Measurements from ENCODE around the gene GRIK4.

Gene GRIK4

GRCh38 chr11:120793150-120793549 is 281.6 kb downstream of the GRIK4 start:
- H3K27me3 ChIP-seq (ENCODE audit: insufficient read depth, low read depth) = no peaks in the 10 kb centered on the region
- no peak overlapping the region for H3K4me2 ChIP-seq
- H3K9ac ChIP-seq = no peak overlapping the region
- no peaks in the 10 kb centered on the region for H3K79me2 ChIP-seq (ENCODE audit: insufficient read depth, low read depth)
- no peaks in the 10 kb centered on the region for H4K20me1 ChIP-seq (ENCODE audit: insufficient read depth)
- no peak overlapping the region for H3K4me3 ChIP-seq (IDR thresholded peaks at IDR 0.05; ENCODE audit: insufficient read depth, low read depth, low read length)
- no peaks in the 10 kb centered on the region for H3K36me3 ChIP-seq (ENCODE audit: insufficient read depth)
- no peak overlapping the region for H2AFZ ChIP-seq (ENCODE audit: low read depth)
- no peaks in the 10 kb centered on the region for H3K4me1 ChIP-seq (ENCODE audit: low read depth, poor library complexity, severe bottlenecking)
- no peak for TF ChIP-seq CTCF (conservative IDR thresholded peaks at IDR 0.05; ENCODE audit: low read depth, low read length)
- no peak overlapping the region for H3K27ac ChIP-seq

GRCh38 chr11:120793806-120794479 is 282.4 kb downstream of the GRIK4 start:
- no peak overlapping the region for H3K27ac ChIP-seq
- H3K4me3 ChIP-seq (IDR thresholded peaks at IDR 0.05; ENCODE audit: insufficient read depth, low read depth, low read length) = no peak overlapping the region
- H3K27me3 ChIP-seq (ENCODE audit: insufficient read depth, low read depth) = no peaks in the 10 kb centered on the region
- H3K9ac ChIP-seq = no peak overlapping the region
- no peaks in the 10 kb centered on the region for H3K36me3 ChIP-seq (ENCODE audit: insufficient read depth)
- H3K79me2 ChIP-seq (ENCODE audit: insufficient read depth, low read depth) = no peaks in the 10 kb centered on the region
- H2AFZ ChIP-seq (ENCODE audit: low read depth) = no peak overlapping the region
- H3K4me2 ChIP-seq = no peak overlapping the region
- TF ChIP-seq CTCF (conservative IDR thresholded peaks at IDR 0.05; ENCODE audit: low read depth, low read length) = no peak
- H4K20me1 ChIP-seq (ENCODE audit: insufficient read depth) = no peaks in the 10 kb centered on the region
- H3K4me1 ChIP-seq (ENCODE audit: low read depth, poor library complexity, severe bottlenecking) = no peaks in the 10 kb centered on the region

GRCh38 chr11:120794748-120795147 is 283.2 kb downstream of the GRIK4 start:
- no peaks in the 10 kb centered on the region for H4K20me1 ChIP-seq (ENCODE audit: insufficient read depth)
- no peak overlapping the region for H3K4me3 ChIP-seq (IDR thresholded peaks at IDR 0.05; ENCODE audit: insufficient read depth, low read depth, low read length)
- H3K27me3 ChIP-seq (ENCODE audit: insufficient read depth, low read depth) = no peaks in the 10 kb centered on the region

GRCh38 chr11:120795185-120795584 is 283.6 kb downstream of the GRIK4 start:
- no peaks in the 10 kb centered on the region for H3K27me3 ChIP-seq (ENCODE audit: insufficient read depth, low read depth)
- no peaks in the 10 kb centered on the region for H3K36me3 ChIP-seq (ENCODE audit: insufficient read depth)
- H3K27ac ChIP-seq = no peak overlapping the region
- H3K4me3 ChIP-seq (IDR thresholded peaks at IDR 0.05; ENCODE audit: insufficient read depth, low read depth, low read length) = no peak overlapping the region
- no peak overlapping the region for H2AFZ ChIP-seq (ENCODE audit: low read depth)
- H3K4me2 ChIP-seq = no peak overlapping the region
- H3K79me2 ChIP-seq (ENCODE audit: insufficient read depth, low read depth) = no peaks in the 10 kb centered on the region
- no peaks in the 10 kb centered on the region for H3K4me1 ChIP-seq (ENCODE audit: low read depth, poor library complexity, severe bottlenecking)
- TF ChIP-seq CTCF (conservative IDR thresholded peaks at IDR 0.05; ENCODE audit: low read depth, low read length) = no peak
- H4K20me1 ChIP-seq (ENCODE audit: insufficient read depth) = no peaks in the 10 kb centered on the region
- no peak overlapping the region for H3K9ac ChIP-seq

More at GRCh38 chr11:120794748-120795147, 283.2 kb downstream of the GRIK4 start:
- Histone ChIP-seq H3K9ac (no peak overlapping the region), H3K27ac (no peak overlapping the region), H3K36me3 (ENCODE audit: insufficient read depth) (no peaks in the 10 kb centered on the region), H3K4me2 (no peak overlapping the region), H2AFZ (ENCODE audit: low read depth) (no peak overlapping the region), H3K4me1 (ENCODE audit: low read depth, poor library complexity, severe bottlenecking) (no peaks in the 10 kb centered on the region), H3K79me2 (ENCODE audit: insufficient read depth, low read depth) (no peaks in the 10 kb centered on the region)
- no peak for TF ChIP-seq CTCF (conservative IDR thresholded peaks at IDR 0.05; ENCODE audit: low read depth, low read length)
